GM19023 (cell line): ENCODE data around the gene NUP205.

Experiments
- ATAC-seq: cut with Tn5 transposase; IDR thresholded peaks from one replicate; pipeline ENCODE4 v1.9.1; 2021; ENCODE audit warnings: mild to moderate bottlenecking, moderate library complexity; ENCODE audit not compliant: unreplicated experiment

NUP205 gene

GRCh38 chr7:135693558-135693957, 135.8 kb downstream of the NUP205 start:
- no peak for ATAC-seq

DNA sequence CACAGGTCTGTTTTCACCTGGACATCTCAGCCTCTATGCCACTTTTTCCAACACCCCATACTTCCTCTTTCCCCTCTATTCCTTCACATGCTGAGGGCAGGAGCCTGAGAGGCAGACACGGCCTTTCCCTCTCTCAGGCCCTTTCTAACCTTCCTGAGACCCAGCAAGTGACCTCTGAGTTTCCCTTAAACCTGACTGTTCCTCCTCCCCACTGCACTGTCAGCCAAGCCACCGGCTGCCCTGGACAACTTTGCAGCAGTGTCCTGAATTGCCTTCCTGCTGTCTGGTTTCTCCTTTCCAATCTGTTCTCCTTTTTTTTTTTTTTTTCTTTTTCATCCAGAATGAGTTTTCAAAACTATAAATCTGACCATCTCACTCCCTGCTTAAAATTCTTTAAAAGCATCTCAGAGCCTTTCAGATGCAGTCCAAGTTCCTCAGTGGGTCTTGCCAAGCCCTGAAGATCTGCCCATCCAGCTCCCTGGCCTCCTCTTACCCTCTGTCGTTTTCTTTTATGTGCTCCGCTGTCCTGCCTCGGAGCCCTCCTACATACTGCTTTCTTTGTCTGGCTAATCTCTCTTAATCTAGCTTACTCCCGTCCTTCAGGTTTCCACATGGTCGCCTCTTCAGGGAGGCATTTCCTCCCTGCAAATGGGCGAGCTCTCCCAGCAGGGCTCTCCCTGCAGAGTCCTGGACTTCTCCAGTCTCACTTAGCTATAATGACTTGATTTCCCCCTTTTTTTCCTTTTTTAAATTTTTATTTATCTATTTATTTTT, 139.7 kb downstream of the NUP205 start:
- ATAC-seq = no peak
